Small intestine (tissue), 7 donors: Measurements from ENCODE around the gene NFKB1. TPM values are rescaled to one million over a fixed set of nuclear protein-coding genes. Genes with fewer than 3 reads are reported as not detected.
A peak's percentile ranks its signal among the peaks of the same experiment; 100 is the strongest.
"Not testable (repeated sequence)": the region's sequence is repeated elsewhere in the genome, so short reads cannot be mapped to it uniquely, and the experiment has no call there.

Experiments
- DNase-seq, 2 donors: peaks; one replicate each; pipeline versions ENCODE4 v3.0.0 to v3.0.0-alpha.2; 2013
- FAIRE-seq: peaks from 2 replicates; lab custom pipeline; 2012; peaks lifted over from hg19 to GRCh38; lab: Jason Lieb, UNC
- H3K27ac ChIP-seq, 3 donors: one replicate each; pipeline ENCODE4 v1.5.1; 2013; ENCODE audit warnings: low read length in 2 of 3, mild to moderate bottlenecking in 2 of 3, control low read depth in 1 of 3, inconsistent platforms in 1 of 3, low read depth in 1 of 3, moderate library complexity in 1 of 3
- H3K27me3 ChIP-seq, 3 donors: one replicate each; pipeline ENCODE4 v1.6.1; 2013; ENCODE audit warnings: low read length in 3 of 3, inconsistent platforms in 1 of 3; ENCODE audit not compliant: control insufficient read depth in 3 of 3, insufficient read depth in 3 of 3
- H3K36me3 ChIP-seq, 3 donors: one replicate each; pipeline ENCODE4 v1.6.1; 2013; ENCODE audit warnings: low read length in 3 of 3, inconsistent platforms in 1 of 3, low read depth in 1 of 3, mild to moderate bottlenecking in 1 of 3, moderate library complexity in 1 of 3; ENCODE audit not compliant: control insufficient read depth in 3 of 3, insufficient read depth in 2 of 3
- H3K4me1 ChIP-seq, 3 donors: one replicate each; pipeline ENCODE4 v1.6.1; 2013; ENCODE audit warnings: low read length in 2 of 3, inconsistent platforms in 1 of 3, low read depth in 1 of 3, mild to moderate bottlenecking in 1 of 3, moderate library complexity in 1 of 3; ENCODE audit not compliant: control insufficient read depth in 3 of 3, insufficient read depth in 2 of 3
- H3K4me3 ChIP-seq, 3 donors: one replicate each; pipeline ENCODE4 v1.5.1; 2013; ENCODE audit warnings: low read length in 3 of 3, control low read depth in 1 of 3, inconsistent platforms in 1 of 3, low read depth in 1 of 3, mild to moderate bottlenecking in 1 of 3, moderate library complexity in 1 of 3
- H3K9me3 ChIP-seq, 2 donors: one replicate each; pipeline ENCODE4 v1.6.1; 2013; ENCODE audit warnings: low read depth in 1 of 2, low read length in 1 of 2; ENCODE audit not compliant: control insufficient read depth in 2 of 2, insufficient read depth in 1 of 2
- WGBS, 3 donors: extraction: QIAGEN DNeasy Blood & Tissue Kit; methylation state at CpG; one replicate each; pipeline ENCODE4 v1.1.7; 2013; 5-methylcytosine and 5-hydroxymethylcytosine counted together
- polyA plus RNA-seq, 4 donors: library from polyadenylated mRNA; stranded (reverse) in 3 of 4; unstranded in 1 of 4; fragments of 200-250 nt in 3 of 4; fragments of 120-200 nt in 1 of 4; gene quantifications; one replicate each; pipeline versions ENCODE4 v1.2.1 to v1.2.3, GENCODE V29; 2013
- donor health status: healthy with polysubstance abuse.
- donor health status: control.
- donor health status: control.
- donor health status: Bipolar disorder and iron deficiency.
- donor health status: healthy.

The NFKB1 gene
- polyA plus RNA-seq, 4 donors = 12.7 to 29.6 (median 17.9) TPM

DNA sequence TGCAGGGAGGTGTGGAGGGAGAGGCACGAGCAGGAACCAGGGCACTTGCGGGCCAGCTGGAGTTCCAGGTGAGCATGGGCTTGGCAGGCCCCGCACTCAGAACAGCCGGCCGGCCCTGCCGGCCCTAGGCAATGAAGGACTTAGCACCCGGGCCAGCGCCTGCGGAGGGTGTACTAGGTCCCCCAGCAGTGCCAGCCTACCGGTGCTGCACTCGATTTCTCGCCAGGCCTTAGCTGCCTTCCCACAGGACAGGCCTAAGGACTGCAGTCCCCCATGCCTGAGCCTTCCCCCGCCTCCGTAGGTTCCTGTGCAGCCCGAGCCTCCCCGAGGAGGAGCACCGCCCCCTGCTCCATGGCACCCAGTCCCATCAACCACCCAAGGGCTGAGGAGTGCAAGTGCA is 18.0 kb upstream of the NFKB1 start:
- FAIRE-seq = no peak

DNA sequence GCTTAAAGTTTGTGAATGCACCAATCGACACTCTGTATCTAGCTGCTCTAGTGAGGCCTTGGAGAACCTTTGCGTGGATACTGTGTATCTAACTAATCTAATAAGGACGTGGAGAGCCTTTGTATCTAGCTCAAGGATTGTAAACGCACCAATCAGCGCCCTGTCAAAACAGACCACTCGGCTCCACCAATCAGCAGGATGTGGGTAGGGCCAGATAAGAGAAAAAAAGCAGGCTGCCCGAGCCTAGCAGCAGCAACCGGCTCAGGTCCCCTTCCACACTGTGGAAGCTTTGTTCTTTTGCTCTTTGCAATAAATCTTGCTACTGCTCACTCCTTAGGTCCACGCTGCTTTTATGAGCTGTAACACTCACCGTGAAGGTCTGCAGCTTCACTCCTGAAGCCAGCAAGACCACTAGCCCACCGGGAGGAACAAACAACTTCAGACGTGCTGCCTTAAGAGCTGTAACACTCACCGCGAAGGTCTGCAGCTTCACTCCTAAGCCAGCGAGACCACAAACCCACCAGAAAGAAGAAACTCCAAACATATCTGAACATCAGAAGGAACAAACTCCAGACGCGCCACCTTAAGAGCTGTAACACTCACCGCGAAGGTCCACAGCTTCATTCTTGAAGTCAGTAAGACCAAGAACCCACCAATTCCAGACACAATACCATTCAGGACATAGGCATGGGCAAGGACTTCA is 17.0 kb upstream of the NFKB1 start:
- not testable (repeated sequence) for H3K27ac ChIP-seq, FAIRE-seq, H3K4me3 ChIP-seq, DNase-seq, H3K9me3 ChIP-seq, H3K36me3 ChIP-seq, H3K27me3 ChIP-seq, H3K4me1 ChIP-seq
- whole genome bisulfite sequencing, 3 donors = 86 to 88% (median 87%) methylated on average over 19 of the region's 19 CpGs

More for the DNA sequence above, 18.0 kb upstream of the NFKB1 start:
- peaks cover 0 to 9% of the 10 kb centered on the region in 2 donors for H3K9me3 ChIP-seq
- H3K27me3 ChIP-seq = no peaks in the 10 kb centered on the region
- H3K4me1 ChIP-seq = no peaks in the 10 kb centered on the region
- 96 to 97% (median 96%) methylated on average over 17 of the region's 17 CpGs for WGBS, 3 donors
- DNase-seq = no peak
- no peaks in the 10 kb centered on the region for H3K36me3 ChIP-seq
- H3K4me3 ChIP-seq = no peak overlapping the region
- no peak overlapping the region for H3K27ac ChIP-seq

DNA sequence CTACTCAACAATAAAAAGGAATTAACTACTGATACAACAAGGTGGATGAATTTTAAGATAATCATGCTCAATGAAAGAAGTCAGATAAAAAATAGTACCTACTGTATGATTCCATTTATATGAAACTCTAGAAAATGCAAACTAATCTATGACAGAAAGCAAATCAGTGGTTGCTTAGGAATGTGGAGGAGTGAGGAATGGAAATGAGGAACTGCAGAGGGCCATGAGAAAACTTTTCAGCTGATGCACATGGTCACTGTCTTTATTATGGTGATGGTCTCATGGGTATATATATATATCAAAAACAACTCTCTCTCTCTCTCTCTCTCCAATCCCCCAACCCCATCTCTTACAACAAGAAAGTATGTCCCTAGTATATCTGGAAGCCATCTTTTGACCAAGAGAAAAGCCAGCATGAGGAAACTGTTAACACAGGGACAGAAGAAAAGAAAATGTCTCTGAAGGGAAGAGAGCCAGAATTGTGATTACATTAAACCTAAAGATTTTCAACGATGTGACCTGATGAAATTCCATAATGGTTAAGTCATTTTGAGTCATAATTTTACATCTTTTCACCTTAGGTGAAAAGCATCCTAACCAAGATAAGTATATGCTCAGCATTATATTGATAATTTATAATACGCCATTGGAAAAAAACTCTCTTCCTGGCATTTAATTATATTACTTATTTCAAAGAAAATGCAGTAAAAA is 8.5 kb upstream of the NFKB1 start:
- DNase-seq (no peak), FAIRE-seq (no peak)
- Histone ChIP-seq H3K27me3 (no peaks in the 10 kb centered on the region), H3K9me3 (no peaks in the 10 kb centered on the region), H3K4me3 (no peak overlapping the region), H3K4me1 (peaks cover 0 to 6% (median 0%) of the 10 kb centered on the region in 3 donors), H3K27ac (no peak overlapping the region), H3K36me3 (no peaks in the 10 kb centered on the region)
- 53 to 71% (median 67%) methylated on average over 2 of the region's 2 CpGs for WGBS, 3 donors

DNA sequence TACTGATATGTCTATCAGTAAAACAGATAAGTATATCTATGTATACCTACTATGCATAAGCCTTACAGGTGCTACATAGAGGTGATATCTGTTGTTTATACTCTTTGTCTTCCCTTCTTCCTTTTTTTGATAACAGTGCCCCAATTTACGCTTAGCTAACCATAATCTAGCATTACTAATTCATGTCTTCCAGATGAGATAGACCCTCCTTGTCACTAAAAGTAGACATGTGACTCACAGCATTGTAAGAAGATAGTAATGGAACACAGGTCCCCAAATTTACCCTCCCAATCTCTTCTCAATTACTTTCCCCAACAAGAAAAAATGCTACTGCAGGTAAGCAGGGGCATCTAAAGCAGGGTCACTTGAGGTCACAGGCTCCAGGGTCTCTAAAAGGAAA is 7.9 kb upstream of the NFKB1 start:
- 53 to 74% (median 57%) methylated on average over 1 of the region's 1 CpG for WGBS, 3 donors
- Histone ChIP-seq H3K9me3 (no peaks in the 10 kb centered on the region), H3K36me3 (no peaks in the 10 kb centered on the region), H3K4me3 (no peak overlapping the region), H3K4me1 (peaks cover 0 to 6% (median 0%) of the 10 kb centered on the region in 3 donors), H3K27ac (no peak overlapping the region), H3K27me3 (no peaks in the 10 kb centered on the region)
- DNase-seq (no peak), FAIRE-seq (no peak)

DNA sequence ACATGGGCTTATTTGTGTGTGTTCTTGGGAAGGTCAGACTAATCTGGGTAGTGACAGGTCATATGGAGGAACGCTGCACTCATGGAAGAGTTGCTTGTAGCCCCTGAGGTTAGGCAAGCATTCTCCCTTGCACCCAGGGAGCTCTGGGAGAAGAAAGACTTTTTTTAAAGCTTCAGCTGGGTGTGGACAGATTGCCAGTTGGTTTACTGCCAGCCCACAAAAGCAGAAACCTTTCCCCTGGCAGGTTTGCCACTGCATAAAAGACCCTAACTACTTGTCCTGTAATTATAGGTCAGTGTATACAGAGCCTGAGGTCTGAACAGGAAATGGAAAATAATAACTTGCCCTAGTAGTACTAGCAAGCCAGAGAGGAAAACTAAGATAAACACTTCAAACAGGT is 7.4 kb upstream of the NFKB1 start:
- Histone ChIP-seq H3K4me1 (peaks cover 0 to 6% (median 0%) of the 10 kb centered on the region in 3 donors), H3K36me3 (no peaks in the 10 kb centered on the region), H3K4me3 (no peak overlapping the region), H3K27ac (no peak overlapping the region), H3K27me3 (no peaks in the 10 kb centered on the region), H3K9me3 (no peaks in the 10 kb centered on the region)
- FAIRE-seq = no peak
- 11 to 54% (median 22%) methylated on average over 1 of the region's 1 CpG for WGBS, 3 donors
- DNase-seq = peak; percentile 11 to 23

DNA sequence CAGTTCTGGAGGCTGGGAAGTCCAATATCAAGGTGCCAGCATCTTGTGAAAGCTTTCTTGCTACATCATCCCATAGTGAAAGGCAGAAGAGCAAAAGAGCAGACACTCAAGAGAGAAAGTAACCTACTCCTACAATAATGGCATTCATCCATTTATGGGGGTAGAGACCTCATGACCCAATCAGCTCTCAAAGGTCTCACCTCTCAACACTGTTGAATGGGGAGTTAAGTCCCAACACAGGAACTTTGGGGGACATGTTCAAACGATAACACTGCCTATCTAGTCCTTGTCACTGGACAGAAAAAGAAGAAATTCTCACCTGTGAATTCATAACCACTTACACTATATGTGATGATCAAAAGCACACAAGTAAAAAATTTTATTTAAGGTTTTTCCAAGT is 6.6 kb upstream of the NFKB1 start:
- 76 to 100% (median 82%) methylated on average over 1 of the region's 1 CpG for WGBS, 3 donors
- peaks cover 0 to 6% (median 0%) of the 10 kb centered on the region in 3 donors for H3K4me1 ChIP-seq
- H3K36me3 ChIP-seq = no peaks in the 10 kb centered on the region
- H3K27me3 ChIP-seq = no peaks in the 10 kb centered on the region
- no peak for FAIRE-seq
- no peak overlapping the region for H3K27ac ChIP-seq
- no peaks in the 10 kb centered on the region for H3K9me3 ChIP-seq
- no peak overlapping the region for H3K4me3 ChIP-seq
- no peak for DNase-seq

DNA sequence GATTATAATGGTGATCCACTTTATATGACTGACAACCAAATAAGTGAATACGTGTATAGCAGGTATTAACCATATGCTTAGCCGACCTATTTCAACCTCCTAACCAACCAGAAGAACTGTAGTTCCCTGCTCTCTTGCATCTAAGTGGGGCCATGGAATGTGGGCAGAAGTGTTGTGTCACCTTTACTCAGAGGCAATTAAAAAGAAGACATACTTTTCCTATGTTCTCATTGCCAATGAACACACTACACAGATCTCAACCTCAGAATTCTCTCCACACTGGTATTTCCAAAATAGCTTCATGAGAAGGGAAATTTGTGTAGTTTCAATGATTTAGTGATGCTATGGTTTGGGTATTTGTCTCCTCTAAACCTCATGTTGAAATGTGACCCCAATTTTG is 3.2 kb upstream of the NFKB1 start:
- H3K27ac ChIP-seq = no peak overlapping the region
- H3K4me1 ChIP-seq = peaks cover 0 to 12% (median 0%) of the 10 kb centered on the region in 3 donors
- no peak overlapping the region for H3K4me3 ChIP-seq
- H3K36me3 ChIP-seq = no peaks in the 10 kb centered on the region
- WGBS, 3 donors = 92 to 100% (median 98%) methylated on average over 2 of the region's 2 CpGs
- DNase-seq = no peak
- no peaks in the 10 kb centered on the region for H3K27me3 ChIP-seq
- FAIRE-seq = no peak
- no peaks in the 10 kb centered on the region for H3K9me3 ChIP-seq

DNA sequence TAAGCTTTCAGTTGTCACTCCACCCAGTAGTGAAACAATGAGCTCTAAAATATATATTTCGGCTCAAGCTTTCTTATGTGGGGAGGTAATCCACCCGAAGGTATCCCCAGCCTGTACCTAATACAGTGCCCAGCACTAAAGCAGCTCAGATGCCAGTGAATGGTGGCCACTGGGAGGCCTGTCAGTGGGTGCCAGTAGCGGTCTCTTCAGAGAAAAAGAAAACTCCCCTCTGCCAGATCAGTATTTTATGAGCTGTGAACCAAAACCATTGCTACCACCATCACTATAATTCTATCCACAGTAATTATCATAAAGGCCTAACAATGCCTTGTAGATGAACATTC is 835 bp upstream of the NFKB1 start:
- H3K36me3 ChIP-seq = no peaks in the 10 kb centered on the region
- 16 to 53% (median 37%) methylated on average over 3 of the region's 3 CpGs for WGBS, 3 donors
- DNase-seq = peak in 1 of 2 donors; percentile 39
- no peak for FAIRE-seq
- no peaks in the 10 kb centered on the region for H3K9me3 ChIP-seq
- peaks cover 0 to 8% (median 2%) of the 10 kb centered on the region in 3 donors for H3K4me1 ChIP-seq
- no peaks in the 10 kb centered on the region for H3K27me3 ChIP-seq
- H3K4me3 ChIP-seq = peak overlapping the region; percentile 43 to 93 (median 85)
- peak overlapping the region; percentile 92 to 99 (median 95) for H3K27ac ChIP-seq
